ENCODE data around the gene MT1G. TPM values are rescaled to one million over a fixed set of nuclear protein-coding genes. Genes with fewer than 3 reads are reported as not detected.
"Not testable (repeated sequence)": the region's sequence is repeated elsewhere in the genome, so short reads cannot be mapped to it uniquely, and the experiment has no call there.

MT1G gene
- 10 to 100 TPM in 1 of 2 donors, not detected in 1; 34.7 TPM for total RNA-seq

DNA sequence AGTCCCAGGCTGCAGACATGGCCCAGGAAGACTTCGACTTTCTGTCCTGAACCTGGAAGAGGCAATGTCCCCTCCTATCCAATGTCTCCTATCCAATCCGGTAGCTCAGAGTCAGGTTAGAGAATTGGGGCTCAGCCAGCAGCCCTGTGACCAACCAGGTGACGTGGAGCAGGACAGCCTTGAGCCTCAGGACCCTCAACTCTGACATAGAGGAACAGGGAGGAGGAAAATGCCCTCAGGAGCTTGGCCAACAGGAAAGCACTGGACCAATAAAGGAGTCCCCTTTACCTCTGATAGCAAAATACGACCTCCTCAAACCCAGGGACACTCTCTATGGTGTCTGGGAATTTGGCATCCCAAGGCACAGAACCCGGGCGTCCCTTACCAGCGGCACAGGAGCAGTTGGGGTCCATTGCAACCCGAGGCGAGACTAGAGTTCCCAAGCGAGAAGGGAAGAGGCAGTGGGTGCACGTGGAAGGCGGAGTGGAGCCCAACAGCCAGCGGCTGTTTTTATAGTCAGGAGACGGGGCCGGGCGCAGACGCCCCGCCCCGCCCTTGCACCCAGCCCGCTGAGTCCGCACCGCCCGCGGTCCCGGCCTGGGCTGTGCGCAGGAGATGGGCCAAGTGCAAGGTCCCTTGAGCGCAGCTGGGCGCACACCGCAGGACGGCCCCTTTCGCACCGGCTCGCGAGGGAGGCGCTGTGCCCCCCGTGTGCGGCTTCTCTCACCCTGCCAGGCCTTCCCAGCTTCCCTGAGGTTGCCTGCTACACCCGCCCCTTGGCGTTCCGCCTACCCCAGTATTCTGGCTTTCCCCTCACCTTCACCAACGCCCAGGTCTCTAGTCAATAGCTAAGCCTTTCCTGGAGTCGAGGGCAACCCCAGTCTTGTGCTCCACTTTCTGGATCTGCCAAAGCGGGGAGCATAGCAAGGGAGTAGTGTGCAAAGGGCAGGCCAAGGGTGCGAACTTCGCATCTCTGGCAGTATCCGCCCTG lies at the start of gene MT1G:
Gene MT1G, minus strand, starts transcription at position 485 of the 991 bp plus-strand sequence. Its CDS starts 72 bp downstream, at position 413.
- Histone ChIP-seq H3K27ac (no peak within 1 kb of the TSS), H3K4me1 (ENCODE audit: control insufficient read depth in 1 of 2, low read depth in 2 of 2) (peaks cover 6 to 22% of the 10 kb centered on the region in 2 donors), H3K4me3 (peak within 1 kb of the TSS; percentile 48), H3K9me3 (no peaks in the 10 kb centered on the region), H3K36me3 (no peaks in the 10 kb centered on the region), H3K27me3 (replicated peaks; ENCODE audit: insufficient read depth) (peaks cover 13% of the 10 kb centered on the region)
- ATAC-seq (ENCODE audit: insufficient number of reproducible peaks, low FRiP score, low read depth) (no peak), DNase-seq (ENCODE audit: low spot score) (no peak)
- no peak for TF ChIP-seq CTCF (IDR thresholded peaks at IDR 0.05)

GRCh38 chr16:56717532-56717931 lies 49.7 kb upstream of the MT1G start:
- not testable (repeated sequence) for H3K27me3 ChIP-seq (replicated peaks; ENCODE audit: insufficient read depth); ATAC-seq (ENCODE audit: insufficient number of reproducible peaks, low FRiP score, low read depth); H3K36me3 ChIP-seq

DNA sequence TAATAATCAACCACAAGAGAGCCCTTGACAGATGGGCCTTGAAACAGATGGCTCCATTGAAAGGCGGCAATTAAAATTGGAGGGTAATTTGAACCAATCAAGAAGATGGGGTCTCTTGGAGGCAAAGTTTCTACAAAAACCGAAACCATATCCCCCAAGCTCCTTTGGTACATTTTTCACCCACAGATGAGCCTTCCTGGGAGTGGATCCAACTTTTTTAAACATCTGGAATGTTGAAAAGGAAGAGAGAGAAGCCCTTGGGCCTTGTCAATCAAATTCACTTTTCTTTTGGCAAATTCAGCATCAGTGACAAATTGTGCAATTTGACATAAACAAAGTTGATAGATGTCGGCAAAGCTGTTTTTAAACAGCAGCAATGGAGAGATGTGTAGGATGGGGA lies 48.9 kb upstream of the MT1G start:
- Histone ChIP-seq H3K9me3 (no peaks in the 10 kb centered on the region), H3K4me1 (ENCODE audit: control insufficient read depth in 1 of 2, low read depth in 2 of 2) (no peaks in the 10 kb centered on the region), H3K4me3 (no peak overlapping the region), H3K36me3 (no peaks in the 10 kb centered on the region), H3K27me3 (replicated peaks; ENCODE audit: insufficient read depth) (no peaks in the 10 kb centered on the region), H3K27ac (no peak overlapping the region)
- no peak for TF ChIP-seq CTCF (IDR thresholded peaks at IDR 0.05)
- DNase-seq (ENCODE audit: low spot score): no peak
- ATAC-seq (ENCODE audit: insufficient number of reproducible peaks, low FRiP score, low read depth): no peak

More at GRCh38 chr16:56717532-56717931, 49.7 kb upstream of the MT1G start:
- not testable (repeated sequence) for H3K4me3 ChIP-seq; DNase-seq (ENCODE audit: low spot score); H3K4me1 ChIP-seq (ENCODE audit: control insufficient read depth in 1 of 2, low read depth in 2 of 2); H3K9me3 ChIP-seq; H3K27ac ChIP-seq

DNA sequence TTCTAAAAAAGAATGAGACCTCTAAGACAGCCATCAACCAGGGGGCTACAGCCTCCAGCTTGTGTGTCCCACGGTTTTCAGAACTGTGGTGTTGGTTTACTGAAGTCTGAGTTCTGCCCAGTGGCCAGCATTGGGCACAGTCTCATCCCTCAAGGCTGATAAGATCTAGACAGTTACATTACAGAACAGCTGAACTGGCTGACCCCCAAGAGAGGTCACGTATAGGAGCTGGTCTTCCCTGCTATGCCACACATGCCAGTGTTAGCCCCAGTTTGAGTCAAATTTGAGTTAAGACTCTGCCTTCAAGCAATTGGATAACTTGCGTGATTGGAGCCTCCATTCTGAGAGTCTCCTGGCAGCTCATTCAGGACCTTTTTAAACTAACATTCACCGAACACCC lies 47.3 kb upstream of the MT1G start:
- TF ChIP-seq CTCF (IDR thresholded peaks at IDR 0.05): no peak
- Histone ChIP-seq H3K27me3 (replicated peaks; ENCODE audit: insufficient read depth) (no peaks in the 10 kb centered on the region), H3K4me3 (no peak overlapping the region), H3K9me3 (no peaks in the 10 kb centered on the region), H3K27ac (no peak overlapping the region), H3K36me3 (no peaks in the 10 kb centered on the region), H3K4me1 (ENCODE audit: control insufficient read depth in 1 of 2, low read depth in 2 of 2) (no peaks in the 10 kb centered on the region)
- ATAC-seq (ENCODE audit: insufficient number of reproducible peaks, low FRiP score, low read depth): no peak
- DNase-seq (ENCODE audit: low spot score): no peak

DNA sequence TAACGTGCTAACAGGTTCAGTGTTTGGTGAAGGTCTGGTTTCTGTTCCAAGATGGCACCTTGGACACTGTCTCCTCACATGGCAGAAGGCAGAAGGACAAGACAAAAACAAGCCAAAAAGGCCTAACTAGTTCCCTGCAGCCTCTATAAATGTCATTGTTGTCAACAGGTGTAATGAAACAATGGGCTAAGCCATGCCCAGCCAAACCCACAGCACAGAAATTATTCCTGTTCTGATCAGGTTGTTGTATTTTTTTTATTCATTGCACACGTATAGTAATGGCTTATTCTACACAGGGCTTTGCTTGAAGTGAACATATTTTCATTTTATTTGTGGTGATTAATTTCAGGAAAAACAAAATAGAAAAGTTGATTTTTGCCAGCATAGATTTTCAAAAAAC lies 45.9 kb upstream of the MT1G start:
- Histone ChIP-seq H3K9me3 (no peaks in the 10 kb centered on the region), H3K4me1 (ENCODE audit: control insufficient read depth in 1 of 2, low read depth in 2 of 2) (no peaks in the 10 kb centered on the region), H3K36me3 (no peaks in the 10 kb centered on the region), H3K27ac (no peak overlapping the region), H3K27me3 (replicated peaks; ENCODE audit: insufficient read depth) (no peaks in the 10 kb centered on the region), H3K4me3 (no peak overlapping the region)
- DNase-seq (ENCODE audit: low spot score) (no peak), ATAC-seq (ENCODE audit: insufficient number of reproducible peaks, low FRiP score, low read depth) (no peak)
- no peak for TF ChIP-seq CTCF (IDR thresholded peaks at IDR 0.05)

Data from thoracic aorta (tissue), 2 donors.